Activated CD4-positive, alpha-beta memory T cell treated with anti-CD3 and anti-CD28 coated beads for 36 hours (primary cell): Measurements from ENCODE around the gene IQSEC1. TPM values are rescaled to one million over a fixed set of nuclear protein-coding genes. Genes with fewer than 3 reads are reported as not detected.

ENCODE experiments used
- CTCF ChIA-PET: fragments of 350-600 bp; sonication (Branson Sonifier 250); formaldehyde crosslinking; loops from one replicate; lab custom pipeline; 2021; ENCODE audit warnings: antibody characterized with exemption, inconsistent platforms; lab: Charles Lee
- POLR2A ChIA-PET: fragments of 350-600 bp; sonication (Branson Sonifier 250); formaldehyde crosslinking; loops from one replicate; lab custom pipeline; 2021; ENCODE audit warnings: antibody characterized with exemption; lab: Charles Lee
- DNase-seq: peaks from one replicate; pipeline ENCODE4 v3.0.0-alpha.2; 2020
- H3K27ac Mint-ChIP-seq: one replicate; pipeline ENCODE4 v1.8.0; 2021; ENCODE audit warnings: mixed read lengths
- H3K27me3 Mint-ChIP-seq: one replicate; pipeline ENCODE4 v1.8.0; 2021; ENCODE audit warnings: mixed read lengths
- H3K36me3 Mint-ChIP-seq: one replicate; pipeline ENCODE4 v1.8.0; 2021; ENCODE audit warnings: mixed read lengths
- H3K4me1 Mint-ChIP-seq: one replicate; pipeline ENCODE4 v1.8.0; 2021; ENCODE audit warnings: low read depth, mixed read lengths
- H3K4me3 Mint-ChIP-seq: one replicate; pipeline ENCODE4 v1.8.0; 2021; ENCODE audit warnings: mild to moderate bottlenecking, mixed read lengths
- H3K9me3 Mint-ChIP-seq: one replicate; pipeline ENCODE4 v1.8.0; 2021; ENCODE audit warnings: mixed read lengths
- intact Hi-C: fragments of 100-400 bp; cut with micrococcal nuclease; formaldehyde crosslinking; loops from one replicate; pipeline ENCODE4 v1.15.1; 2023
- total RNA-seq, 2 experiments: library from RNA; stranded (reverse); gene quantifications; one replicate each; pipeline ENCODE4 v1.2.3, GENCODE V29; 2021

The IQSEC1 gene
- total RNA-seq, 2 experiments from 2014 or later = 42.5 to 43.8 TPM

DNA sequence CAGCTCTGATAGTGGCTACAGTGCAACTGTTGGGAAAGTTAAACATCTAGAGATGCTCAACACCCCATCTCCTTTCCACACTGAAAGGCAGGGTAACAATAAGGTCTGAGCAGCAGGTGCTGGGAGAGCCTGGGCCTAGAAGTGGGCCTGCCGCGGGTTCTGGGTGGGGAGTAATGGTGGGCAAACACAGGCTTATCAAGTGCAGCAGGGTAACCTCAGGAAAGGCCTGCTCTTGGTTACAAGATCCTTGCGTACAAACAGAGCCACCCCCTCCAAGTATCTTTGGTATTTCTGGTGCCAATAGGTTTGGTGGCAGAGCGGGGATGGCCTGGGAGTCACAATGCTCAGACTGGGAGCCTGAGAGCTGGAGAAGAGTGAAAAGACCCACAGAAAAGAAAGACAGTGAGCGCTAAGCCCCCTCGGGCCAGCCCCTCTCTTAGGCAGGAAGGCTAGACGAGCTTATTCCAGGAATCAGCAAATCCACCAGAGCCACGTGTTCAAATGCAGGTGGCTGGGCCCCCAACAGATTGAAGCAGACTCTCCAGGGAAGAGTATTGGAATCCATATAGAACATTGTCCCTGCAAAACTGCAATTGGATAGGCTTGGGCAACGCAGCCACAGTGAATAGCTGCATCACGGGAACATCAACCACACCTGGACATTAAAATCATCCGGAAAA lies 2.7 kb downstream of the IQSEC1 start:
- intact Hi-C loops = no loop called here

GRCh38 chr3:13069495-13069894 lies 3.7 kb downstream of the IQSEC1 start:
- Mint-ChIP-seq H3K4me1 (peaks cover 25% of the 10 kb centered on the region), H3K9me3 (no peaks in the 10 kb centered on the region), H3K36me3 (no peaks in the 10 kb centered on the region), H3K4me3 (peak overlapping the region; percentile 3), H3K27ac (peak overlapping the region; percentile 85), H3K27me3 (peaks cover 13% of the 10 kb centered on the region)
- DNase-seq = peak; percentile 81
- ChIA-PET POLR2A (no interaction called here), CTCF (interaction anchor here (1.7 to 2.4 kb wide), 2 partner anchors 22 to 75 kb away, joined by 5 to 9 read pairs; no protein-coding TSS in a partner anchor)
- intact Hi-C loops = loop anchor here (1.0 kb wide), 1 partner anchor 58 kb away; no protein-coding TSS in a partner anchor

More for the DNA sequence above, 2.7 kb downstream of the IQSEC1 start:
- Mint-ChIP-seq H3K9me3 (no peaks in the 10 kb centered on the region), H3K36me3 (no peaks in the 10 kb centered on the region), H3K27ac (peak overlapping the region; percentile 85), H3K27me3 (peaks cover 23% of the 10 kb centered on the region), H3K4me3 (no peak overlapping the region), H3K4me1 (peaks cover 25% of the 10 kb centered on the region)
- CTCF ChIA-PET = interaction anchor here (1.7 to 2.4 kb wide), 2 partner anchors 21 to 76 kb away, joined by 5 to 9 read pairs; no protein-coding TSS in a partner anchor
- DNase-seq = no peak
- POLR2A ChIA-PET = interaction anchor here (1.2 kb wide), 1 partner anchor 75 kb away, joined by 3 read pairs; no protein-coding TSS in a partner anchor

- Mint-ChIP-seq H3K27ac (peak overlapping the region; percentile 38), H3K4me1 (peaks cover 25% of the 10 kb centered on the region), H3K27me3 (peaks cover 5% of the 10 kb centered on the region), H3K36me3 (no peaks in the 10 kb centered on the region), H3K9me3 (no peaks in the 10 kb centered on the region), H3K4me3 (no peak overlapping the region)
- POLR2A ChIA-PET = no interaction called here
- intact Hi-C loops = loop anchor here (1.0 kb wide), 1 partner anchor 57 kb away; no protein-coding TSS in a partner anchor
- DNase-seq = no peak
- CTCF ChIA-PET = interaction anchor here (1.1 kb wide), 1 partner anchor 23 kb away, joined by 3 read pairs; no protein-coding TSS in a partner anchor
These were observed 4.8 kb downstream of the IQSEC1 start for GRCh38 chr3:13068269-13069010.

GRCh38 chr3:13067778-13068177 lies 5.5 kb downstream of the IQSEC1 start:
- H3K9me3 Mint-ChIP-seq = no peaks in the 10 kb centered on the region
- no peak overlapping the region for H3K27ac Mint-ChIP-seq
- ChIA-PET POLR2A (no interaction called here), CTCF (interaction anchor here (1.1 kb wide), 1 partner anchor 24 kb away, joined by 3 read pairs; no protein-coding TSS in a partner anchor)
- no peak overlapping the region for H3K4me3 Mint-ChIP-seq
- intact Hi-C loops = no loop called here
- H3K36me3 Mint-ChIP-seq = no peaks in the 10 kb centered on the region
- H3K27me3 Mint-ChIP-seq = peaks cover 3% of the 10 kb centered on the region
- DNase-seq = no peak
- H3K4me1 Mint-ChIP-seq = peaks cover 23% of the 10 kb centered on the region

GRCh38 chr3:13066834-13067233 lies 6.4 kb downstream of the IQSEC1 start:
- Mint-ChIP-seq H3K27me3 (no peaks in the 10 kb centered on the region), H3K4me1 (peaks cover 23% of the 10 kb centered on the region), H3K36me3 (no peaks in the 10 kb centered on the region), H3K27ac (no peak overlapping the region), H3K9me3 (no peaks in the 10 kb centered on the region), H3K4me3 (no peak overlapping the region)
- POLR2A ChIA-PET = interaction anchor here (0.6 kb wide), 1 partner anchor 53 kb away, joined by 3 read pairs; no protein-coding TSS in a partner anchor
- no peak for DNase-seq
- CTCF ChIA-PET = no interaction called here
- intact Hi-C loops = no loop called here

DNA sequence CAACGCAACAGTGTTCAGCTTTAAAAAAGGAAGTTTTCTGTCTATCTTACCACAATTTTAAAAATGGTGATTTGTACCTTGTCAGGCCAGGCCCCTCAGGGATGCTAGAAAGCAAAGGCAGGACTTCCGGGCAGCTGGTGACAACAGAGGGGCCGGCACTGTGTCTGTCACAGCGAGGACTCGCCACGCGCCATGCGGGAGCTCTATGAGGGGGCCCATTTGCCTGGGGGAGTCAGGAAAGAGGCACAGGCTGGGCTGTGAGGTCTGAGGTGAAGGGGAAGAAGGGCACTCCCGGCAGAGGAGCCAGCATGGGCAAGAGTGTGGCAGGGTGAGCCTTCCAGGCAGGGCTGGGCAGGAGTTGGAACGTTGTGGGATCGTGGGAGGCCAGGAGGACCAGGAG lies 7.0 kb downstream of the IQSEC1 start:
- H3K27ac Mint-ChIP-seq = no peak overlapping the region
- H3K27me3 Mint-ChIP-seq = no peaks in the 10 kb centered on the region
- no peak for DNase-seq
- no peaks in the 10 kb centered on the region for H3K9me3 Mint-ChIP-seq
- H3K4me1 Mint-ChIP-seq = peaks cover 23% of the 10 kb centered on the region
- POLR2A ChIA-PET = interaction anchor here (1.0 kb wide), 1 partner anchor 51 kb away, joined by 4 read pairs; no protein-coding TSS in a partner anchor
- no peaks in the 10 kb centered on the region for H3K36me3 Mint-ChIP-seq
- CTCF ChIA-PET = no interaction called here
- H3K4me3 Mint-ChIP-seq = no peak overlapping the region
- intact Hi-C loops = no loop called here

GRCh38 chr3:13065727-13066126 lies 7.5 kb downstream of the IQSEC1 start:
- POLR2A ChIA-PET = interaction anchor here (1.0 kb wide), 1 partner anchor 51 kb away, joined by 4 read pairs; no protein-coding TSS in a partner anchor
- Mint-ChIP-seq H3K9me3 (no peaks in the 10 kb centered on the region), H3K4me1 (peaks cover 23% of the 10 kb centered on the region), H3K27ac (no peak overlapping the region), H3K4me3 (no peak overlapping the region), H3K36me3 (no peaks in the 10 kb centered on the region), H3K27me3 (no peaks in the 10 kb centered on the region)
- CTCF ChIA-PET = no interaction called here
- intact Hi-C loops = no loop called here
- DNase-seq = no peak

DNA sequence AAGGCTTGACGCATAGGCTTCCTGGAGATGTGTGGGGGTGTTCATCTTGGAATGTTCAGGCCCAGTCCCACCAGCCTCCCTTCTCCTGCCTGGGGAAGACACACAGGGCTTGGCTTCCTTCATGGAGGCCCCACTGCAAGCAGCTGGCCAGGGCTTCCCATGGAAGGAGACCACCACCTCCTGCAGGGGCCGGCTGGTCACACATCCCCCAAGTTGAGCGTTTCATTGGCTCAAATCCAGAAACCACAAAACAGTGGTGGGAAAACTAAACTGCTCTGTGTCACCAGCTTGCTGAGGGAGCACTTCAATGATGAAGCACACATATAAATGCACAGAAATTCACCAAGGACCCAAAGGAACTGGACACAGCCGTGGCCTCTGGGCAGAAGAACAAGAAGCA lies 8.3 kb downstream of the IQSEC1 start:
- peaks cover 16% of the 10 kb centered on the region for H3K4me1 Mint-ChIP-seq
- CTCF ChIA-PET = no interaction called here

DNA sequence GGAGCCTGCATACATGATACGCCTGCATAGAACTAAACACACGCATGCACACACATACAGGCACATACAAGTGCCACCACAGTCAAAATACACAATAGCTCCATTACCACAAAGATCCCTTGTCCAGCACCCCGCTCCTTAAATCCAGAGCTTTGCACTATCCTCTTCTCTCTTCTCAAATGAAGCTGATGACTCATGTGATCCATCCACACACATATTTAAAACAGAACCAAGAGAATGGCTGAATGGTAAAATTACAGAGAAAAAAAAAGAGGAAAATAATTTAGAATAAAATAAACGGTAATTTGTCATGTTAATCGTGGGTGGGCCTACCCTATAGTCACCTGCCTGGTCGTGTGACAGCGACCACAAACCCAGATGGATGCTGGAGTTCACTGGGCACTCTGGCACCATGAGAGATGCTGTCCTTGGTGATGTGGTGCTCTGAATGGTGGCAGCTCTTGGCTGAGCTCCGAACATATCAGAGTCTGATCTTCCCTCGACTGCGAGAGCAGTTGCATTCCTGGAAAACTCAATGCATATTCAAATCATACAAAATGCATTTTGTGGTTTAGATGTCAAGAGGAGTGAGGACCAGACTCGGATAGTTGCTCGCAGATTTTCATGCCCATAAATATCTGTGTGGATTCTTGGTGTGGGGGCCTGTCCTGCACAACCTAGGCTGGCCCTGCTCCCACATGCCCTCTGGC lies 8.9 kb downstream of the IQSEC1 start:
- no peaks in the 10 kb centered on the region for H3K27me3 Mint-ChIP-seq
- peaks cover 10% of the 10 kb centered on the region for H3K4me1 Mint-ChIP-seq
- POLR2A ChIA-PET = no interaction called here
- CTCF ChIA-PET = no interaction called here
- H3K36me3 Mint-ChIP-seq = no peaks in the 10 kb centered on the region
- intact Hi-C loops = no loop called here
- no peak for DNase-seq
- no peaks in the 10 kb centered on the region for H3K9me3 Mint-ChIP-seq
- H3K4me3 Mint-ChIP-seq = no peak overlapping the region
- H3K27ac Mint-ChIP-seq = no peak overlapping the region

More for the DNA sequence above, 8.3 kb downstream of the IQSEC1 start:
- Mint-ChIP-seq H3K4me3 (no peak overlapping the region), H3K36me3 (no peaks in the 10 kb centered on the region), H3K27me3 (no peaks in the 10 kb centered on the region), H3K9me3 (no peaks in the 10 kb centered on the region), H3K27ac (no peak overlapping the region)
- POLR2A ChIA-PET = no interaction called here
- no peak for DNase-seq
- intact Hi-C loops = no loop called here

DNA sequence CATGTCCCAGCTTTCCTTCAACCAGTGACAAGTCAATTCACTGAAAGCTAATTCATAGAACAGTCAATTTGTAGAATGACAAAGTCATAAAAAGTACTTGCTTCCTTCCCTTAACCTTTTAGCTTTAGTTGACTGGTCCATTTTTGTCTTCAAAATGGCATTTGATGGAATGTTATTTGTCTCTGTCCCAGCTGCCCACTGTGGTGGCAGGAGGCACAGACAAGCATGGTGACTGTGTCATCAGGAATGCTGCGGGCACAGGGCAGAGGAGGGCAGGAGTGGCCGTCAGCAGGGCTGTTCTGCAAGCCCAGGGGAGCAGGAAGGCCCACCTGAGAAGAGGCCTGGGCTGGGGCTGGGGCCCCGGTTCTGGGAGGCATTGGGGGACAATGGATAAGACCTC lies 10.0 kb downstream of the IQSEC1 start:
- H3K27me3 Mint-ChIP-seq = no peaks in the 10 kb centered on the region
- no peaks in the 10 kb centered on the region for H3K4me1 Mint-ChIP-seq
- H3K36me3 Mint-ChIP-seq = no peaks in the 10 kb centered on the region
- POLR2A ChIA-PET = no interaction called here
- H3K27ac Mint-ChIP-seq = no peak overlapping the region
- H3K4me3 Mint-ChIP-seq = no peak overlapping the region
- intact Hi-C loops = no loop called here
- no peaks in the 10 kb centered on the region for H3K9me3 Mint-ChIP-seq
- CTCF ChIA-PET = interaction anchor here (1.2 kb wide), 1 partner anchor 29 kb away, joined by 4 read pairs; no protein-coding TSS in a partner anchor
- no peak for DNase-seq

- CTCF ChIA-PET = interaction anchor here (1.2 kb wide), 1 partner anchor 29 kb away, joined by 4 read pairs; no protein-coding TSS in a partner anchor
These were observed 10.6 kb downstream of the IQSEC1 start for GRCh38 chr3:13062647-13063046.

More at GRCh38 chr3:13062647-13063046, 10.6 kb downstream of the IQSEC1 start:
- no peak for DNase-seq
- intact Hi-C loops = no loop called here
- Mint-ChIP-seq H3K4me1 (no peaks in the 10 kb centered on the region), H3K36me3 (no peaks in the 10 kb centered on the region), H3K27me3 (no peaks in the 10 kb centered on the region), H3K27ac (no peak overlapping the region), H3K4me3 (no peak overlapping the region), H3K9me3 (no peaks in the 10 kb centered on the region)
- POLR2A ChIA-PET = no interaction called here
